SK-N-MC (cell line): ENCODE measurements around the gene PAN2.

Experiments
- EZH2 ChIP-seq: fragments of 200-600 bp; sonication (generic); IDR thresholded peaks from one replicate; pipeline ENCODE4 v1.6.1; 2017; ENCODE audit warnings: antibody characterized with exemption
- POLR2AphosphoS5 ChIP-seq: IDR thresholded peaks from 2 replicates; pipeline ENCODE4 v1.6.1; 2012; ENCODE audit warnings: mild to moderate bottlenecking, low read depth, low read length, borderline replicate concordance

GRCh38 chr12:56374726-56375597 is 41.2 kb upstream of the PAN2 start:
- no peak for TF ChIP-seq EZH2
- no peak for TF ChIP-seq POLR2AphosphoS5
